ENCODE data around the gene ADSS2.

- TF ChIP-seq ZNF621 (tag by site-specific recombination; IDR thresholded peaks at IDR 0.05): no peak
- TF ChIP-seq ZNF211 (tag by site-specific recombination; IDR thresholded peaks at IDR 0.05; ENCODE audit: low read depth): no peak
- TF ChIP-seq ZNF121 (tag by site-specific recombination; IDR thresholded peaks at IDR 0.05): no peak
- TF ChIP-seq YY1 (tag by site-specific recombination; IDR thresholded peaks at IDR 0.05): no peak
- TF ChIP-seq PRDM1 (tag by site-specific recombination; IDR thresholded peaks at IDR 0.05): no peak
- TF ChIP-seq CTCF (tag by site-specific recombination; IDR thresholded peaks at IDR 0.05): no peak
- no peak for TF ChIP-seq ZEB2 (tag by site-specific recombination; IDR thresholded peaks at IDR 0.05)
- TF ChIP-seq ZNF175 (tag by site-specific recombination; IDR thresholded peaks at IDR 0.05): no peak
- no peak for TF ChIP-seq ZNF843 (tag by site-specific recombination; IDR thresholded peaks at IDR 0.05)
Measured at GRCh38 chr1:244422174-244422573, 29.5 kb downstream of the ADSS2 start.
